MM.1S (cell line): ENCODE data around the gene SGMS1.

Experiments used
- CTCF ChIP-seq: fragments of 300-600 bp; sonication (generic); IDR thresholded peaks from 2 replicates; pipeline ENCODE4 v1.5.1; 2016; ENCODE audit warnings: antibody characterized with exemption, low read length, mixed read lengths
- EZH2 ChIP-seq: fragments of 300-600 bp; sonication (generic); optimal IDR thresholded peaks from 2 replicates; pipeline ENCODE3; 2017; ENCODE audit warnings: low read depth, mild to moderate bottlenecking, antibody characterized with exemption, low read length, mixed read lengths
- EZH2phosphoT487 ChIP-seq: fragments of 300-600 bp; sonication (generic); IDR thresholded peaks from 2 replicates; pipeline ENCODE4 v1.6.1; 2018; ENCODE audit warnings: antibody characterized with exemption, low read length

- peak; percentile 31 for TF ChIP-seq CTCF
- no peak for TF ChIP-seq EZH2
- TF ChIP-seq EZH2phosphoT487, result no peak
Measured at GRCh38 chr10:50552771-50553535, 70.8 kb downstream of the SGMS1 start.
